Suppressor macrophage treated with lipopolysaccharide for 1 hour (primary cell): ENCODE measurements around the gene PTH1R.
A peak's percentile ranks its signal among the peaks of the same experiment; 100 is the strongest.
"Not testable (repeated sequence)": the region's sequence is repeated elsewhere in the genome, so short reads cannot be mapped to it uniquely, and the experiment has no call there.

ENCODE experiments used
- DNase-seq, 3 donors: peaks; one replicate each; pipeline ENCODE4 v3.0.0-alpha.2; 2020 to 2022

Gene PTH1R

GRCh38 chr3:46901061-46901460, 23.5 kb downstream of the PTH1R start:
- no peak for DNase-seq

DNA sequence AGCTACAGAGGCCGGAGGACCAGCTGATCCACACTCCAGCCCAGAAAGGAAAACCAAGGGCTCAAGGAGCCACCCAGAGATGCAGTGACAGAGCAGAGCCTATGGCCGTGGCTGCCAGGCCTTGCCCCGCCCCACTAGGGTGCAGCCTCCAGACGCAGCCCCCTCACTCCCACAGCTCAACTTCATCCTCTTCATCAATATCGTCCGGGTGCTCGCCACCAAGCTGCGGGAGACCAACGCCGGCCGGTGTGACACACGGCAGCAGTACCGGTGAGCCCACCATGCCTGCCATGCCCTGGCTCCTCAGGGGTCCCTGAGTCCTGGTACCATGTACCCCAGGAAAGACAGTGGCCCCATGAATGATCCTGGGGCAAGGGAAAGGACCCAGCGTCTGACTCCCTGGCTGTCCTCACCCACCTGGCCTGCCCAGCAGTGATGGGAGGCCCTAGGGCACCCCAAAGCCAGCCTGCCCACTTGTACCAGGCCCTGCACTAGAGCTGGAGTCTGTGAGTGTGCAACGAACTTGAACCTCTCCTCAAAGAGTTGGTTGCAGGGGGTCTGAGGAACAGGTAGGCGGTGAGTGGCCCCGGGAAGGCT, 24.2 kb downstream of the PTH1R start:
- no peak for DNase-seq

GRCh38 chr3:46902188-46902631, 24.7 kb downstream of the PTH1R start:
- no peak for DNase-seq

DNA sequence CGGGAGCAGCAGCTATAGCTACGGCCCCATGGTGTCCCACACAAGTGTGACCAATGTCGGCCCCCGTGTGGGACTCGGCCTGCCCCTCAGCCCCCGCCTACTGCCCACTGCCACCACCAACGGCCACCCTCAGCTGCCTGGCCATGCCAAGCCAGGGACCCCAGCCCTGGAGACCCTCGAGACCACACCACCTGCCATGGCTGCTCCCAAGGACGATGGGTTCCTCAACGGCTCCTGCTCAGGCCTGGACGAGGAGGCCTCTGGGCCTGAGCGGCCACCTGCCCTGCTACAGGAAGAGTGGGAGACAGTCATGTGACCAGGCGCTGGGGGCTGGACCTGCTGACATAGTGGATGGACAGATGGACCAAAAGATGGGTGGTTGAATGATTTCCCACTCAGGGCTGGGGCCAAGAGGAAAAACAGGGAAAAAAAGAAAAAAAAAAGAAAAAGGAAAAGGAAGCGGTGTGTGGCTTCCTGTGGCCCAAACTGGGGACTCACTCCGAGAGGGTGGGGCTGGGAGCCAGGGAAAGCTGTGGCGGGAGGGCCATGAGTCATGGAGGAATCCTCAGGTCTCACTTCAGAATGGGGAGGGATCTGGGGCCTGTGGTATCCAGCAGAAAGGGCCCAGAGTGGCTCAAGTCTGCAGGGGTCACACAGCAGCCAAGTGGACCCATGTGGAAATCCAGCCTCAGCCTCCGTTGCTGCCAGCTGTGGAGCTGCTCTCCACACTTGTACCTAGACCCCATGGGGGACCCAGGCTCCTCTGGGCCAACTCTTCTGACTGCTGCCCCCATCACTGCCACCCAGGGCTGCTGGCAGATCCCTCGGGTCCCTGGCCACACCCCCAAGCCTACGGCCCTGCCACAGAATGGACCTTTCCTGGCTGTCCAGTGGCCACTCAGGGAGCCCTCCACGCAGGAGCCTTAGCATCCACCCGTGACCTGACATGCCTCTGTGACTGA, 26.1 kb downstream of the PTH1R start:
- DNase-seq: peak; percentile 32 to 51 (median 44)

DNA sequence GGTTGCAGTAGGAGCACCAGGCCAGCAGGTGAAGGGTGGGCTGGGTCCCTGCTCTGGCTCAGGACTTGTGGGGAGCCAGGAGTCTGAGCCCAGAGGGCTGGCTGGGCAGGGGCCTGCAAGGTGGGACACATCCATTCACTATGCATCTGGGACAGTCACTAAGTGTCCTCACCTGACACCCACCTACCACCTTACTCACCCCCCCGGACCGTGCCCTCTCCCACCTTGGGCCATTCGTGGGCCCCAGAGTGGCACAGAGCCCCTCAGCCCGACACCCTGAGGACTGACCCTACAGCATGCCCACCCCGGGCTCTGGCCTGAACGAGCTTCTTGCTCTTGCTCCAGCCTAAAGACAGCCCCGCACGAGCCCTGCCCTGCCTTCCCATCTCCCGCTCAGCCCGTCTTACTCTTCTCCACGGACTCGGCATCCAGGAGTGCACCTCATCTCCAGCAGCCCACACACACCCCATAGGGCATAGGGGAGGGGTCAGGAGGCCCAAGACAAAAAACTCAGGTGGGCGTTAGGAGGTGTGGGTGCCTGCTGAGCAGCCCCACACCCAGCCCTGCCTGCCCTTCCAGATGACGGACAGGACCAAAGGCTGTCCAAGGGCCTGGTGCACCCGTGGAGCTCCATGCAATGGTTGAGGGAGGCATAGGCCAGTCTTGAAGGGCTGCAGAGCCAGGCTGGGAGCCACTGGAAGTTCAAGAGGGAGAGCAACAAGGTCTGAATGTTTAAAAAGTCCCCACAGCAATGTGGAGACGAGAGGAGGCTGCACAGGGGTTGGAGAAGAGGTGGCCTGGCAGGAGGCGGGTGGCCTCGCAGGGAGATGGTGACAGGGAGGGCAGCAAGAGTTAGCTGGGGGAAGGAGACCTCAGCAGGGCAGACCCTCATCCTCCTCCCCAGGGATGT, 27.0 kb downstream of the PTH1R start:
- no peak for DNase-seq

DNA sequence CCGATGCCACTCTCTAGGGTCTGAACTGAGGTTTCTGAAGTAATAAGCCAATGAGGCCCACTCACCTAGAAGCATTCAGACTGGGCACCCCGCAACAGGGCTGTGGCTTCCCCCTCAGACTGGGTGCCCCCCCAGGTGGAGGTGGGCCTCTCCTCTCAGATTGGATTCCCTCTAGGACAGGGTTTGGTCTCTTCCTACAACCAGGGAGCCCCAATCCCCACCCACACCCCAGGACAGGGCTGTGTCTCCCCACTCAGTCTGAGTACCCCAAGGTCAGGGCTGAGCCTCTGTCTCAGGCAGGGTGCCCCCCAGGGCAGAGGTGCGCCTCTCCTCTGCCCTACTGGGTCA, 27.7 kb downstream of the PTH1R start:
- no peak for DNase-seq

- DNase-seq: no peak
These were observed 28.3 kb downstream of the PTH1R start for GRCh38 chr3:46905661-46906451.

DNA sequence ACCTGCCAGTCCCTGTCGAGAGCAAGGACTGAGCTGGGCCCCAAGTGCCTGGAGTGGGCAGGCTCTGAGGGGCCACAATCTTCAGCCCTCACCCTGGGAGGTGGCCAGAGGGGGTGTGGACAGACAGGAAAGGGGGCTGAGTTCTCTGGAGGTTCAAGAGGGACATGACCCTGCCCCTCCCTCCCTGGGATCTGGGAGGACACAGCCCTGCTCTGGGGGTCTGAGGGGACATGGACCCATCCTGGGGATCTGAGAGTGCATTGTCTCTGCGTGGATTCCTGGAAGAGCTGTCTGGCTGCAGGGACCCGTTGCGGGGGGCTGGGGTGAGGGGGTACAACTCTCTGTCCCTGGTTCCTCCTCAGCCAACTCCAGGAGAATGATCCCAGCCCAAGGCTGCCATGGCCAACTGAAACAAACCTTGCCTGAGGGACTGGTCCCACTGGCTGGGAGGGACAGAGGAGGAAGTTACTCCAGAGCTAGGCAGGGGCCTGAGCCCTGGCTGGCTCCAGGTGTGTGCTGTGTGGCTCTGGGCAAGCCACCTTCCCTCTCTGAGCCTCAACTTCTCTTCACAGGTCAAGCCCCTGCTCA, 29.0 kb downstream of the PTH1R start:
- no peak for DNase-seq

- no peak for DNase-seq
These were observed 29.8 kb downstream of the PTH1R start for GRCh38 chr3:46907271-46907670.

DNA sequence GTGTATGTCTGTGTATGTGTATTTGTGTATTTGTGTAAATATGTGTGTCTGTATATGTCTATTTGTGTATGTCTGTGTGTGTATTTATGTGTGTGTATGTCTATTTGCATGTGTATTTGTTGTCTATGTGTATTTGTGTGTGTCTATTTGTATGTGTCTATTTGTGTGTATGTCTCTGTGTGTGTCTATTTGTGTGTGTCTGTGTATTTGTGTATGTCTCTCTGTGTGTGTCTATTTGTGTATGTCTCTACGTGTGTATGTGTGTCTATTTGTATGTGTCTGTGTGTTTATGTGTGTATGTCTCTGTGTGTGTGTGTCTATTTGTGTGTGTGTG, 30.4 kb downstream of the PTH1R start:
- no peak for DNase-seq

DNA sequence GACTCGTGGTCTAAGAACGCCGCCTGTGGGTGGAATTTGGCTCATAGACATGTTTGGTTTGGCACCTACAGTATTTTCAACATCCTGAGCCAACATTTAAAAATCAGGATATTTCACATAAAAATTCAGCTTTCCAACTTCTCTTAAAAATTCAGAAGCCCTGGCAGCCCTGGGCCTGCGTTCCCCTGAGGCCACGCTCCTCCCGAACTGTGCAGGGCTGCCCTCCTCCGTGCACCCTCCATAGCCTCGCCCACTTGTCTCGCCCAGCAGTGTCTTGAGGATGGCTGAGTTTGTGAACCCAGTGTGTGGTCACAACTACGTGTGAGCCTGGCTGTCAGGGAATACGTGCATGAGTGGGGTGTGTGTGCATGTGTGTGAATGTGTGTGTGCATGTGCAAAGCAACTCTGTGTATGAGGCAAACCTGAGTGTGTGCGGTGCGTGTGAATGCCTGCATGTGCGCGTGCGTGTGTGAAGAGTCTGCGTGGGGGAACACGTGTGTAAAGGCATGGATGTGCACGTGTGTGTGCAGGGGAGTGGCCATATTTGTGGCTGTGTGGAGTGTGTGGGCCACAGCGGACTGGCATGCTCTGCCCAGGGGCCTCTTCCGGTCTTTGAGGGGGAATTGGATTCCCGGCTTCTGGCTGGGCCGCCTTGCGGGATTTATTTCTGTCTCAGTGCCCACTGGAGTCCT, 30.9 kb downstream of the PTH1R start:
- no peak for DNase-seq

- no peak for DNase-seq
These were observed 31.5 kb downstream of the PTH1R start for GRCh38 chr3:46908986-46909534.

DNA sequence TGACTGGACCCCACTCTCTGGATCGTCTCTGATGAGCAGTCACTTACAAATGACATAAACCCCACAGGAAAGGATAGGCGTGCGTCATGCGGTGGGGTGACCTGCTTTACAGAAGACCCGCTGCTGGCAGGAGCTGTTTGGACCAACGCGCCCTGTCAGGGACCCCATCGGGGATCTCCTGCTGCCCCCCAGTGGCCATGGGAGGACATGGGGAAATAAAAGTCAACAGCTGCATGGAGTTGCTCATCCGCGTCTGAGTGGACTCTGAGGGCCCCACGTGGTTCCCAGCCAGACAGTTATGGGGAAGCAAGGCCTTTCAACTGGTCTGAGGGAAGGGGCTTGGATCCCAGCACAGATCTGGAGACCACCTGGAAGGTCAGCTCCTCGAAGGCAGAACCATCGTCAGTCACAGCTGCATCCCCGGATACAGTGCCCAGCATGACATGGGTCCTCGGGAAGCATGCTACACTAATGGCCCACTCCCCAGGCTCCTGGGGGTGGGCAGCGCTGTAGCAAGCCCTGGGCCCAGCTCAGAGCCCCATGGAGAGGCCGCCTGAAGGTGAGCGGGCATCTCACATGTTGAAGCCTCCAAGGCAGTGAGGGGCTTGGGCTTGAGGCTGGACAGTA, 32.1 kb downstream of the PTH1R start:
- DNase-seq: peak; percentile 90 to 94 (median 91)

- DNase-seq: no peak
These were observed 32.7 kb downstream of the PTH1R start for GRCh38 chr3:46910166-46910760.

- DNase-seq: not testable (repeated sequence)
These were observed 33.4 kb downstream of the PTH1R start for GRCh38 chr3:46910914-46911313.

DNA sequence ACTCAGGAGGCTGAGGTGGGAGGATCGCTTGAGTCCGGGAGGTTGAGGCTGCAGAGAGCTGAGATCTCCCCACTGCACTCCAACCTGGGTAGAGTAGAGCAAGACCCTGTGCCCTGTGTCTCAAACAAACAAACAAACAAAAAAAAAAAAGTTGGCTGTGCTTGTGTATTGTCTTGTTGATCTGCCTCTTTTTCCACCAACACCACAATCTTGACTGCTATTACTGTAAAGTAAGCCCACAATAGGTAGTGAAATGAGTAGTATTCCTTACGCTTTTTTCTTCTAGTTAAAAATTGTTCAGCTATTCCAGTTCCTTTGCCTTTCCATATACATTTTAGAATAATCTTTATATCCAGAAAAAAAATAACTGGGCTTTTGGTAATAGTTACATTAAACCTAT, 35.5 kb downstream of the PTH1R start:
- DNase-seq: no peak

- no peak for DNase-seq
These were observed 36.1 kb downstream of the PTH1R start for GRCh38 chr3:46913644-46914043.

DNA sequence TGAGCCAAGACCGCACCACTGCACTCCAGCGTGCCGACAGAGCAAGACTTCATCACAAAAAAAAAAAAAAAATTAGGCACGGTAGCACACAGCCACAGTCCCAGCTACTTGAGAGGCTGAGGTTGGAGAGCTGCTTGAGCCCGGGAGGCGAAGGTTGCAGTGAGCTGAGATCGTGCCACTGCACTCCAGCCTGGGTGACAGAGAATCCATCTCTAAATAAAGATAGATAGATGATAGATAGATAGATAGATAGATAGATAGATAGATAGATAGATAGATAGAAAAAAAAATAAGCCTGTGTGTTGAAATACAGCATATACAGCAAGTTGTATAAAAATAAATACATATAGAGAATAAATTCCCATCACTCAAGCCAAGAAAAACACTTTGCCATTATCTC, 37.3 kb downstream of the PTH1R start:
- DNase-seq: no peak

DNA sequence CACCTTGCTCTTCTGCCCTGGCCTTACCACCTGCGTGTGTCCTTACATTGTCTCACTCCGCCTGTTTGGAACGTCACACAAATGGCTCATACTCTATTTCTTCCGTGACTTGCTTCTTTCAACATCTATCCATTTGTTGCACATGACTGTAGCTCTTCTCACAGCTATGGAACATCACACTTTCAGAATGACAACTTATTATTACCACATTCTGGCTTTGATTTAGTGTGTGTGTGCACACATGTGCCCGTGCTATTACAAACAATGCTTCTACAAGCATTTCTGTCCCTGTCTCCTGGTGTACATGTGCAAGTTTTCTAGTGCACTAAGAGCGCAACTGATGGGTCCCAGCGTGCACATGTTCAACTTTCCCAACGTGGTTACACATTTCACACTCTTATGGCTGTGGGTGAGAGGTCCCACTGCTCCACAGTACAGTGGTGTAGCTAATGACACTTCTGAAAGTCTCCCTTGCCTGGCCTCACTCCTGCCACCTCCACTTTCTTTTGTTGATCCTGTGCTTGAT, 37.8 kb downstream of the PTH1R start:
- no peak for DNase-seq

DNA sequence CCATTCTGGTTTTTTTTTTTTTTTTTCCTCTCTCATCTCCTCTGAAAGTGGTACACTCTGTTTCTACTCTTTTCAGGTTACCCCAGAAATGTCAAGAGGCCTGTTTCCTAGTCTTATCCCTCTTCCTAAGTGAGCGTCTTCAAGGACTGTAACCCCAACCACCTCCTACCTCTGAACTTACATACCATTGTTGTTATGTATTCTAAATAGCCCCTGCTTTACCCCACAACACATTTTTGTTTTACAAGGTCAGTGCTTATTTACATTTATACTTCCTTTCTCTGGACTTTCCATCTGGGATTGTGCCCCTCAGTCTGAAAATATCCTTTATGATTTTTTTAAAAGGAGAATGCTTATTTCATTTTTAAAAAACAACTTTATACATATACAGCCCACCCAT, 38.8 kb downstream of the PTH1R start:
- no peak for DNase-seq
